ENCODE results near the gene SOX5. TPM values are rescaled to one million over a fixed set of nuclear protein-coding genes. Genes with fewer than 3 reads are reported as not detected.

Gene SOX5
- total RNA-seq, 5 donors from 2014 or later (not counting 1 experiment from before 2014, with no cell fraction given) = 0.10 to 1.1 (median 0.39) TPM; not detected in 1

- H3K9me3 ChIP-seq = no peaks in the 10 kb centered on the region
- Mint-ChIP-seq H3K4me1 (no peaks in the 10 kb centered on the region), H3K4me3 (no peak overlapping the region), H3K27ac (no peak overlapping the region), H3K9me3 (no peaks in the 10 kb centered on the region), H3K27me3 (no peaks in the 10 kb centered on the region), H3K36me3 (no peaks in the 10 kb centered on the region)
- ChIA-PET POLR2A (no interaction called here), CTCF (no interaction called here)
- no peak overlapping the region for H3K27ac ChIP-seq (ENCODE audit: low read length)
- DNase-seq (no peak), ATAC-seq (replicated peaks in 1 of 4) (no peak)
- H3K4me1 ChIP-seq (ENCODE audit: control insufficient read depth in 1 of 2, extremely low read depth in 1 of 2, insufficient read depth in 2 of 2, low read length in 2 of 2) = no peaks in the 10 kb centered on the region
- 70% methylated on average over 2 of the region's 3 CpGs for WGBS (ENCODE audit: insufficient coverage)
- H3K27me3 ChIP-seq (replicated peaks in 1 of 2; ENCODE audit: control insufficient read depth in 2 of 2, extremely low read depth in 1 of 2, insufficient read depth in 2 of 2, low read length in 1 of 2) = peaks cover 5% of the 10 kb centered on the region in 2 experiments
- no peak overlapping the region for H3K4me3 ChIP-seq (ENCODE audit: control insufficient read depth in 1 of 2, extremely low read depth in 1 of 2, low read length in 1 of 2)
- H3K36me3 ChIP-seq (ENCODE audit: control insufficient read depth in 2 of 2, extremely low read depth in 1 of 2, insufficient read depth in 1 of 2, low read length in 1 of 2) = no peaks in the 10 kb centered on the region
Measured at GRCh38 chr12:23952071-23952470, 2.6 kb upstream of the SOX5 start.

GRCh38 chr12:23950775-23951451, 1.4 kb upstream of the SOX5 start:
- ATAC-seq (replicated peaks in 1 of 4) (no peak), DNase-seq (no peak)
- Histone ChIP-seq H3K27ac (ENCODE audit: low read length) (no peak overlapping the region), H3K27me3 (replicated peaks in 1 of 2; ENCODE audit: control insufficient read depth in 2 of 2, extremely low read depth in 1 of 2, insufficient read depth in 2 of 2, low read length in 1 of 2) (peaks cover 5% of the 10 kb centered on the region in 2 experiments), H3K9me3 (no peaks in the 10 kb centered on the region), H3K4me1 (ENCODE audit: control insufficient read depth in 1 of 2, extremely low read depth in 1 of 2, insufficient read depth in 2 of 2, low read length in 2 of 2) (no peaks in the 10 kb centered on the region), H3K4me3 (ENCODE audit: control insufficient read depth in 1 of 2, extremely low read depth in 1 of 2, low read length in 1 of 2) (no peak overlapping the region), H3K36me3 (ENCODE audit: control insufficient read depth in 2 of 2, extremely low read depth in 1 of 2, insufficient read depth in 1 of 2, low read length in 1 of 2) (no peaks in the 10 kb centered on the region)
- POLR2A ChIA-PET = no interaction called here
- Mint-ChIP-seq H3K4me1 (no peaks in the 10 kb centered on the region), H3K27me3 (no peaks in the 10 kb centered on the region), H3K27ac (no peak overlapping the region), H3K9me3 (no peaks in the 10 kb centered on the region), H3K36me3 (no peaks in the 10 kb centered on the region), H3K4me3 (no peak overlapping the region)
- whole genome bisulfite sequencing (ENCODE audit: insufficient coverage) = 66% methylated on average over 6 of the region's 11 CpGs
- CTCF ChIA-PET = no interaction called here

GRCh38 chr12:23950210-23950774, 822 bp upstream of the SOX5 start:
- ATAC-seq (replicated peaks in 1 of 4) (no peak), DNase-seq (no peak)
- Mint-ChIP-seq H3K4me3 (no peak overlapping the region), H3K9me3 (no peaks in the 10 kb centered on the region), H3K27me3 (no peaks in the 10 kb centered on the region), H3K27ac (no peak overlapping the region), H3K4me1 (no peaks in the 10 kb centered on the region), H3K36me3 (no peaks in the 10 kb centered on the region)
- WGBS (ENCODE audit: insufficient coverage) = 11% methylated on average over 5 of the region's 17 CpGs
- no peaks in the 10 kb centered on the region for H3K36me3 ChIP-seq (ENCODE audit: control insufficient read depth in 2 of 2, extremely low read depth in 1 of 2, insufficient read depth in 1 of 2, low read length in 1 of 2)
- no peak overlapping the region for H3K27ac ChIP-seq (ENCODE audit: low read length)
- ChIA-PET POLR2A (no interaction called here), CTCF (no interaction called here)
- H3K4me1 ChIP-seq (ENCODE audit: control insufficient read depth in 1 of 2, extremely low read depth in 1 of 2, insufficient read depth in 2 of 2, low read length in 2 of 2) = no peaks in the 10 kb centered on the region
- no peak overlapping the region for H3K4me3 ChIP-seq (ENCODE audit: control insufficient read depth in 1 of 2, extremely low read depth in 1 of 2, low read length in 1 of 2)
- peaks cover 5% of the 10 kb centered on the region in 2 experiments for H3K27me3 ChIP-seq (replicated peaks in 1 of 2; ENCODE audit: control insufficient read depth in 2 of 2, extremely low read depth in 1 of 2, insufficient read depth in 2 of 2, low read length in 1 of 2)
- no peaks in the 10 kb centered on the region for H3K9me3 ChIP-seq

- peaks cover 5% of the 10 kb centered on the region in 2 experiments for H3K27me3 ChIP-seq (replicated peaks in 1 of 2; ENCODE audit: control insufficient read depth in 2 of 2, extremely low read depth in 1 of 2, insufficient read depth in 2 of 2, low read length in 1 of 2)
- DNase-seq = no peak
- ChIA-PET POLR2A (no interaction called here), CTCF (interaction anchor here in 1 of 2 donors (1.1 kb wide), 1 partner anchor 38 kb away, joined by 3 read pairs; no protein-coding TSS in a partner anchor)
- H3K27ac Mint-ChIP-seq = no peak overlapping the region
- no peak overlapping the region for H3K4me3 Mint-ChIP-seq
- H3K9me3 ChIP-seq = no peaks in the 10 kb centered on the region
- H3K36me3 ChIP-seq (ENCODE audit: control insufficient read depth in 2 of 2, extremely low read depth in 1 of 2, insufficient read depth in 1 of 2, low read length in 1 of 2) = no peaks in the 10 kb centered on the region
- no peak for ATAC-seq (replicated peaks in 1 of 4)
- no peaks in the 10 kb centered on the region for H3K9me3 Mint-ChIP-seq
- H3K27me3 Mint-ChIP-seq = no peaks in the 10 kb centered on the region
- H3K4me3 ChIP-seq (ENCODE audit: control insufficient read depth in 1 of 2, extremely low read depth in 1 of 2, low read length in 1 of 2) = no peak overlapping the region
- WGBS (ENCODE audit: insufficient coverage) = 66% methylated on average over 3 of the region's 4 CpGs
- H3K36me3 Mint-ChIP-seq = no peaks in the 10 kb centered on the region
- no peaks in the 10 kb centered on the region for H3K4me1 ChIP-seq (ENCODE audit: control insufficient read depth in 1 of 2, extremely low read depth in 1 of 2, insufficient read depth in 2 of 2, low read length in 2 of 2)
- no peak overlapping the region for H3K27ac ChIP-seq (ENCODE audit: low read length)
- no peaks in the 10 kb centered on the region for H3K4me1 Mint-ChIP-seq
Measured at GRCh38 chr12:23948291-23948690, 1.2 kb downstream of the SOX5 start.

DNA sequence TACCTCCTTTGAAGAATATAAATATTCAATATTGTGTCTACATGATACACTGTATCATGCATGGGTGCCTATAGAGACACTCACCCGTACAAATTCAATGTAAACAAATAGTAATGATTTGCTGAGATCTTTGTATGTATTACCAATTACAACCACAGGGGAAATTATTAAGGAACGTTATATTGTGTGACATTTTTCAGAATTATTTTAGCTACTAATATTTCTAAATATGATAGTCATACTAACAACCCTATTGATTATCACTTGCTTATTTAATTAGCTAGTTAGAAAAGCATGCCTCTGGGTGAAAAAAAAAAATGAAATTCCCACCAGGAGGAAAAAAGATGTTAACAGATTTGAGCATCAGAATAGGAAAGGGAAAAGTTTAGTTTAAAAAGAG, 2.1 kb downstream of the SOX5 start:
- Histone ChIP-seq H3K4me1 (ENCODE audit: control insufficient read depth in 1 of 2, extremely low read depth in 1 of 2, insufficient read depth in 2 of 2, low read length in 2 of 2) (no peaks in the 10 kb centered on the region), H3K9me3 (no peaks in the 10 kb centered on the region), H3K4me3 (ENCODE audit: control insufficient read depth in 1 of 2, extremely low read depth in 1 of 2, low read length in 1 of 2) (no peak overlapping the region), H3K27me3 (replicated peaks in 1 of 2; ENCODE audit: control insufficient read depth in 2 of 2, extremely low read depth in 1 of 2, insufficient read depth in 2 of 2, low read length in 1 of 2) (peaks cover 5% of the 10 kb centered on the region in 2 experiments), H3K36me3 (ENCODE audit: control insufficient read depth in 2 of 2, extremely low read depth in 1 of 2, insufficient read depth in 1 of 2, low read length in 1 of 2) (no peaks in the 10 kb centered on the region), H3K27ac (ENCODE audit: low read length) (no peak overlapping the region)
- CTCF ChIA-PET = interaction anchor here in 1 of 2 donors (1.1 kb wide), 1 partner anchor 37 kb away, joined by 3 read pairs; no protein-coding TSS in a partner anchor
- no peaks in the 10 kb centered on the region for H3K4me1 Mint-ChIP-seq
- POLR2A ChIA-PET = no interaction called here
- H3K9me3 Mint-ChIP-seq = peaks cover 0 to 3% (median 0%) of the 10 kb centered on the region in 3 donors
- no peaks in the 10 kb centered on the region for H3K36me3 Mint-ChIP-seq
- no peak overlapping the region for H3K4me3 Mint-ChIP-seq
- H3K27ac Mint-ChIP-seq = no peak overlapping the region
- ATAC-seq (replicated peaks in 1 of 4) (no peak), DNase-seq (no peak)
- H3K27me3 Mint-ChIP-seq = no peaks in the 10 kb centered on the region
- no CpG with 5 or more reads among the region's 2 CpGs for WGBS (ENCODE audit: insufficient coverage)

DNA sequence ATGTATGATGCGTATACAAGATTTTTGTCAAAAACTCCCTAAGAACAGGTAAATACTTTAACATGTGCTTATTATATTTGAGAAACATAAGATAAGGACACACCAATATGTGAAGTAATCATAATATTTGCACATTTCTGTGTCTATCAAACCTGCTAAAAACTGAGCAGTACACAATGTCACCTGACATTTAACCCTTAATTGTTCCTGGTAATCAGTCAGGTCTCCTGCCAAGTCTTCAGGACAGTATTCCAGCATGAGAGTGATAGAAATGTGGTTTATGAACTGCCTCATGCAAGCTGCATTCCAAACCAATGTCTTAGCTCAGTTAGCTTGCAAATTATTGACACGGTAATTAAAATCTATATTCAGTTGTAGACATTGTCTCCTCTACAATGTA, 4.2 kb downstream of the SOX5 start:
- no peak for ATAC-seq (replicated peaks in 1 of 4)

More for the DNA sequence above, 4.2 kb downstream of the SOX5 start:
- Mint-ChIP-seq H3K27ac (no peak overlapping the region), H3K36me3 (no peaks in the 10 kb centered on the region), H3K4me1 (no peaks in the 10 kb centered on the region), H3K9me3 (peaks cover 0 to 5% (median 2%) of the 10 kb centered on the region in 3 donors), H3K4me3 (no peak overlapping the region), H3K27me3 (no peaks in the 10 kb centered on the region)
- Histone ChIP-seq H3K36me3 (ENCODE audit: control insufficient read depth in 2 of 2, extremely low read depth in 1 of 2, insufficient read depth in 1 of 2, low read length in 1 of 2) (no peaks in the 10 kb centered on the region), H3K27ac (ENCODE audit: low read length) (no peak overlapping the region), H3K9me3 (no peaks in the 10 kb centered on the region), H3K4me3 (ENCODE audit: control insufficient read depth in 1 of 2, extremely low read depth in 1 of 2, low read length in 1 of 2) (no peak overlapping the region), H3K4me1 (ENCODE audit: control insufficient read depth in 1 of 2, extremely low read depth in 1 of 2, insufficient read depth in 2 of 2, low read length in 2 of 2) (no peaks in the 10 kb centered on the region), H3K27me3 (replicated peaks in 1 of 2; ENCODE audit: control insufficient read depth in 2 of 2, extremely low read depth in 1 of 2, insufficient read depth in 2 of 2, low read length in 1 of 2) (peaks cover 0 to 1% of the 10 kb centered on the region in 2 experiments)
- WGBS (ENCODE audit: insufficient coverage) = no CpG with 5 or more reads among the region's 2 CpGs
- POLR2A ChIA-PET = no interaction called here
- CTCF ChIA-PET = no interaction called here
- DNase-seq = no peak
